Peyer's patch (tissue), 4 donors: Measurements from ENCODE around the gene ZBTB3.

Source experiments
- CTCF ChIP-seq, 6 experiments: fragments of 450-650 bp in 4 of 6; fragments of 200-600 bp in 2 of 6; sonication (generic) in 1 of 6; IDR thresholded peaks; one replicate each; pipeline ENCODE4 v1.5.1; 2017 to 2019; ENCODE audit warnings: antibody characterized with exemption in 6 of 6, mild to moderate bottlenecking in 3 of 6, moderate library complexity in 1 of 6
- POLR2A ChIP-seq, 2 donors: fragments of 450-650 bp; IDR thresholded peaks; one replicate each; pipeline ENCODE4 v1.5.1; 2017; ENCODE audit warnings: antibody characterized with exemption in 2 of 2, mild to moderate bottlenecking in 2 of 2, moderate library complexity in 2 of 2

GRCh38 chr11:62716816-62717215 lies 37.1 kb downstream of the ZBTB3 start:
- TF ChIP-seq CTCF (IDR thresholded peaks at IDR 0.05) = no peak
- TF ChIP-seq POLR2A (IDR thresholded peaks at IDR 0.05) = no peak
